Right atrium auricular region (tissue), 2 donors: ENCODE data around the gene ASPA. TPM values are rescaled to one million over a fixed set of nuclear protein-coding genes. Genes with fewer than 3 reads are reported as not detected.
A peak's percentile ranks its signal among the peaks of the same experiment; 100 is the strongest.

Experiments
- DNase-seq: peaks from one replicate; pipeline ENCODE4 v3.0.0-alpha.2; 2019; ENCODE audit warnings: low spot score
- H3K27ac ChIP-seq, 2 donors: fragments of 200-600 bp; sonication (generic); 1 replicate in 1 of 2; 2 replicates in 1 of 2; pipeline ENCODE4 v1.5.1; 2016 to 2019
- H3K27me3 ChIP-seq, 2 donors: fragments of 200-600 bp; sonication (generic); one replicate each; pipeline versions ENCODE4 v1.5.1 to v1.6.0; 2017 to 2019
- H3K36me3 ChIP-seq: fragments of 200-600 bp; sonication (generic); one replicate; pipeline ENCODE4 v1.5.1; 2016
- H3K4me1 ChIP-seq, 2 donors: fragments of 200-600 bp; sonication (generic); one replicate each; pipeline versions ENCODE4 v1.5.1 to v1.6.0; 2017 to 2019
- H3K4me3 ChIP-seq, 2 donors: fragments of 200-600 bp; sonication (generic); 1 replicate in 1 of 2; 2 replicates in 1 of 2; pipeline ENCODE4 v1.5.1; 2017 to 2019; ENCODE audit warnings: mild to moderate bottlenecking in 1 of 2, moderate library complexity in 1 of 2
- H3K9me3 ChIP-seq, 2 donors: fragments of 200-600 bp; sonication (generic); one replicate each; pipeline ENCODE4 v1.5.1; 2019
- CTCF ChIP-seq, 2 donors: fragments of 200-600 bp; sonication (generic); IDR thresholded peaks; one replicate each; pipeline ENCODE4 v1.5.1; 2019; ENCODE audit warnings: antibody characterized with exemption in 2 of 2
- total RNA-seq, 2 donors: library from RNA; depleted of rRNA; stranded (reverse); fragments of >200 nt; gene quantifications; one replicate each; pipeline ENCODE4 v1.1.0, GENCODE V29; 2016

Gene ASPA
- total RNA-seq, 2 donors from 2014 or later: 0.33 to 1.0 TPM

- H3K27ac ChIP-seq: peak overlapping the region in 1 of 2 donors; percentile 29
These were observed 529 bp upstream of the ASPA start for GRCh38 chr17:3475251-3475685.

GRCh38 chr17:3479988-3480387, 4.2 kb downstream of the ASPA start:
- no peak overlapping the region for H3K27ac ChIP-seq
- no peaks in the 10 kb centered on the region for H3K4me1 ChIP-seq
- DNase-seq: no peak
- H3K36me3 ChIP-seq: no peaks in the 10 kb centered on the region
- no peak overlapping the region for H3K4me3 ChIP-seq
- TF ChIP-seq CTCF (IDR thresholded peaks at IDR 0.05): no peak
- no peaks in the 10 kb centered on the region for H3K27me3 ChIP-seq
- H3K9me3 ChIP-seq: no peaks in the 10 kb centered on the region

More at GRCh38 chr17:3475251-3475685, 529 bp upstream of the ASPA start:
- no peak for TF ChIP-seq CTCF (IDR thresholded peaks at IDR 0.05)
- Histone ChIP-seq H3K9me3 (no peaks in the 10 kb centered on the region), H3K4me1 (no peaks in the 10 kb centered on the region), H3K27me3 (no peaks in the 10 kb centered on the region), H3K36me3 (no peaks in the 10 kb centered on the region), H3K4me3 (no peak overlapping the region)
- no peak for DNase-seq

GRCh38 chr17:3482852-3483251, 7.1 kb downstream of the ASPA start:
- Histone ChIP-seq H3K36me3 (no peaks in the 10 kb centered on the region), H3K9me3 (no peaks in the 10 kb centered on the region), H3K27ac (no peak overlapping the region), H3K27me3 (no peaks in the 10 kb centered on the region), H3K4me3 (no peak overlapping the region), H3K4me1 (no peaks in the 10 kb centered on the region)
- no peak for TF ChIP-seq CTCF (IDR thresholded peaks at IDR 0.05)
- DNase-seq: no peak

GRCh38 chr17:3485481-3486068, 9.8 kb downstream of the ASPA start:
- Histone ChIP-seq H3K36me3 (no peaks in the 10 kb centered on the region), H3K4me1 (no peaks in the 10 kb centered on the region), H3K9me3 (no peaks in the 10 kb centered on the region), H3K4me3 (no peak overlapping the region), H3K27me3 (no peaks in the 10 kb centered on the region), H3K27ac (no peak overlapping the region)
- TF ChIP-seq CTCF (IDR thresholded peaks at IDR 0.05): no peak
- no peak for DNase-seq

- Histone ChIP-seq H3K9me3 (no peaks in the 10 kb centered on the region), H3K36me3 (no peaks in the 10 kb centered on the region), H3K27me3 (no peaks in the 10 kb centered on the region), H3K27ac (no peak overlapping the region), H3K4me3 (no peak overlapping the region), H3K4me1 (no peaks in the 10 kb centered on the region)
- no peak for TF ChIP-seq CTCF (IDR thresholded peaks at IDR 0.05)
- DNase-seq: no peak
These were observed 21.3 kb downstream of the ASPA start for GRCh38 chr17:3497101-3497500.

GRCh38 chr17:3501344-3501743, 25.5 kb downstream of the ASPA start:
- no peak for TF ChIP-seq CTCF (IDR thresholded peaks at IDR 0.05)
- no peak for DNase-seq
- no peaks in the 10 kb centered on the region for H3K27me3 ChIP-seq
- no peaks in the 10 kb centered on the region for H3K4me1 ChIP-seq
- no peaks in the 10 kb centered on the region for H3K36me3 ChIP-seq
- H3K9me3 ChIP-seq: no peaks in the 10 kb centered on the region
- no peak overlapping the region for H3K27ac ChIP-seq
- H3K4me3 ChIP-seq: no peak overlapping the region
